PC-9 (cell line): ENCODE data around the gene USP33. TPM values are rescaled to one million over a fixed set of nuclear protein-coding genes. Genes with fewer than 3 reads are reported as not detected.

ENCODE experiments used
- BruUV-seq: library from RNA; stranded (reverse); fragments of 400-500 nt; replicated peaks from 2 replicates; lab custom pipeline; 2021; lab: Mats Ljungman, UMichigan
- CTCF ChIA-PET: fragments of 300-600 bp; sonication (Branson Sonifier 250); formaldehyde crosslinking; loops from one replicate; lab custom pipeline; 2022; ENCODE audit warnings: antibody characterized with exemption; lab: Charles Lee
- POLR2A ChIA-PET: fragments of 300-600 bp; sonication (Branson Sonifier 250); formaldehyde crosslinking; loops from one replicate; lab custom pipeline; 2022; ENCODE audit warnings: antibody characterized with exemption; ENCODE audit not compliant: unreplicated experiment; lab: Charles Lee
- DNase-seq, 2 experiments: peaks; one replicate each; pipeline versions ENCODE4 v3.0.0 to v3.0.0-alpha.2; 2015 to 2022; ENCODE audit warnings: mixed read lengths in 1 of 2
- H2AFZ ChIP-seq: fragments of 200-600 bp; sonication (generic); 2 replicates; pipeline ENCODE4 v1.8.1; 2017; ENCODE audit warnings: antibody characterized with exemption
- H3F3A ChIP-seq: fragments of 200-600 bp; sonication (generic); 2 replicates; pipeline ENCODE4 v1.8.1; 2017; ENCODE audit warnings: antibody characterized with exemption, mild to moderate bottlenecking, low read depth; ENCODE audit not compliant: insufficient read depth
- H3K27ac ChIP-seq: fragments of 200-600 bp; sonication (generic); 2 replicates; pipeline ENCODE4 v1.6.1; 2016; ENCODE audit warnings: mixed run types
- H3K27me3 ChIP-seq: fragments of 200-600 bp; sonication (generic); 2 replicates; pipeline ENCODE4 v1.6.1; 2016; ENCODE audit warnings: low read depth, mixed run types; ENCODE audit not compliant: insufficient read depth
- H3K36me3 ChIP-seq: fragments of 200-600 bp; sonication (generic); 2 replicates; pipeline ENCODE4 v1.6.1; 2016; ENCODE audit warnings: low read depth, mixed run types
- H3K4me1 ChIP-seq: fragments of 200-600 bp; sonication (generic); replicated peaks from 2 replicates; pipeline ENCODE4 v1.6.1; 2016; ENCODE audit warnings: mixed run types; ENCODE audit not compliant: insufficient read depth
- H3K4me2 ChIP-seq: fragments of 200-600 bp; sonication (generic); 2 replicates; pipeline ENCODE4 v1.6.1; 2017; ENCODE audit warnings: mixed run types
- H3K4me3 ChIP-seq: fragments of 200-600 bp; sonication (generic); 2 replicates; pipeline ENCODE4 v1.6.1; 2016; ENCODE audit warnings: mixed run types
- H3K79me2 ChIP-seq: fragments of 200-600 bp; sonication (generic); 2 replicates; pipeline ENCODE4 v1.6.1; 2017; ENCODE audit warnings: low read depth, mixed run types
- H3K9me2 ChIP-seq: fragments of 200-600 bp; sonication (generic); 2 replicates; pipeline ENCODE4 v1.8.1; 2017; ENCODE audit warnings: mild to moderate bottlenecking; ENCODE audit not compliant: insufficient read depth
- H3K9me3 ChIP-seq: fragments of 200-600 bp; sonication (generic); 2 replicates; pipeline ENCODE4 v1.8.1; 2016; ENCODE audit warnings: low read depth; ENCODE audit not compliant: insufficient read depth
- H4K20me1 ChIP-seq: fragments of 200-600 bp; sonication (generic); 2 replicates; pipeline ENCODE4 v1.8.1; 2017; ENCODE audit not compliant: insufficient read depth
- EZH2 ChIP-seq: fragments of 200-600 bp; sonication (generic); IDR thresholded peaks from 2 replicates; pipeline ENCODE4 v1.8.0; 2017; ENCODE audit warnings: antibody characterized with exemption, low read depth
- intact Hi-C: fragments of 100-400 bp; cut with micrococcal nuclease; formaldehyde crosslinking; loops from one replicate; pipeline ENCODE4 v1.10.0; 2022; ENCODE audit not compliant: unreplicated experiment
- total RNA-seq: library from RNA; stranded (reverse); gene quantifications from 2 replicates; pipeline ENCODE4 v1.2.3, GENCODE V29; 2021
- TF ChIP-seq, protein P1 (sequence below): fragments of 200-600 bp; sonication (generic); conservative IDR thresholded peaks from 2 replicates; pipeline ENCODE4 v1.6.1; 2017; ENCODE audit warnings: mixed run types, antibody characterized with exemption, mild to moderate bottlenecking, moderate library complexity

The USP33 gene
- total RNA-seq, 1 experiment from 2014 or later, result 59.1 TPM

DNA sequence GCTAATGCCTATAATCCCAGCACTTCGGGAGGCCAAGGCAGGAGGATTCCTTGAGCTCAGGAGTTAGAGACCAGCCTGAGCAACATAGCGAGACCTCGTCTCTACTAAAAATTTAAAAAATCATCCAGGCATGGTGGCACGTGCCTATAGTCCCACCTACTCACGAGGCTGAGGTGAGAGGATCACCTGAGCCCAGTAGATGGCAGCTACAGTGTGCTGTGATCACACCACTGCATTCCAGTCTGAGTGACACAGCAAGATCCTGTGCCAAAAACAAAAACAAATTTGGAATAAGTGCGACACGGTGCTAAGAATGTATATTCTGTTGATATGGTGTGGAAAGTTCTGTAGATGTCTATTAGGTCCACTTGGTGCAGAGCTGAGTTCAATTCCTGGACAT, 15.1 kb downstream of the USP33 start:
- peaks cover 66% of the 10 kb centered on the region for H3K79me2 ChIP-seq
- POLR2A ChIA-PET, result no interaction called here
- H3K27ac ChIP-seq, result no peak overlapping the region
- no peaks in the 10 kb centered on the region for H3K9me2 ChIP-seq
- no TSS peak for BruUV-seq
- H2AFZ ChIP-seq, result no peak overlapping the region
- intact Hi-C loops, result no loop called here
- no peaks in the 10 kb centered on the region for H3K27me3 ChIP-seq
- peaks cover 8% of the 10 kb centered on the region; the same call in 1 of the 2 replicates for H3K36me3 ChIP-seq
- no peak overlapping the region for H3K4me2 ChIP-seq
- H4K20me1 ChIP-seq, result peaks cover 24% of the 10 kb centered on the region; the same call in 1 of the 2 replicates
- no peak for TF ChIP-seq EZH2
- TF ChIP-seq, protein P1, sequence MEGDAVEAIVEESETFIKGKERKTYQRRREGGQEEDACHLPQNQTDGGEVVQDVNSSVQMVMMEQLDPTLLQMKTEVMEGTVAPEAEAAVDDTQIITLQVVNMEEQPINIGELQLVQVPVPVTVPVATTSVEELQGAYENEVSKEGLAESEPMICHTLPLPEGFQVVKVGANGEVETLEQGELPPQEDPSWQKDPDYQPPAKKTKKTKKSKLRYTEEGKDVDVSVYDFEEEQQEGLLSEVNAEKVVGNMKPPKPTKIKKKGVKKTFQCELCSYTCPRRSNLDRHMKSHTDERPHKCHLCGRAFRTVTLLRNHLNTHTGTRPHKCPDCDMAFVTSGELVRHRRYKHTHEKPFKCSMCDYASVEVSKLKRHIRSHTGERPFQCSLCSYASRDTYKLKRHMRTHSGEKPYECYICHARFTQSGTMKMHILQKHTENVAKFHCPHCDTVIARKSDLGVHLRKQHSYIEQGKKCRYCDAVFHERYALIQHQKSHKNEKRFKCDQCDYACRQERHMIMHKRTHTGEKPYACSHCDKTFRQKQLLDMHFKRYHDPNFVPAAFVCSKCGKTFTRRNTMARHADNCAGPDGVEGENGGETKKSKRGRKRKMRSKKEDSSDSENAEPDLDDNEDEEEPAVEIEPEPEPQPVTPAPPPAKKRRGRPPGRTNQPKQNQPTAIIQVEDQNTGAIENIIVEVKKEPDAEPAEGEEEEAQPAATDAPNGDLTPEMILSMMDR, result no peak
- H3K4me3 ChIP-seq, result no peak overlapping the region
- CTCF ChIA-PET, result no interaction called here
- H3K4me1 ChIP-seq, result no peaks in the 10 kb centered on the region
- no peak for DNase-seq
- H3F3A ChIP-seq, result no peaks in the 10 kb centered on the region
- no peaks in the 10 kb centered on the region for H3K9me3 ChIP-seq

DNA sequence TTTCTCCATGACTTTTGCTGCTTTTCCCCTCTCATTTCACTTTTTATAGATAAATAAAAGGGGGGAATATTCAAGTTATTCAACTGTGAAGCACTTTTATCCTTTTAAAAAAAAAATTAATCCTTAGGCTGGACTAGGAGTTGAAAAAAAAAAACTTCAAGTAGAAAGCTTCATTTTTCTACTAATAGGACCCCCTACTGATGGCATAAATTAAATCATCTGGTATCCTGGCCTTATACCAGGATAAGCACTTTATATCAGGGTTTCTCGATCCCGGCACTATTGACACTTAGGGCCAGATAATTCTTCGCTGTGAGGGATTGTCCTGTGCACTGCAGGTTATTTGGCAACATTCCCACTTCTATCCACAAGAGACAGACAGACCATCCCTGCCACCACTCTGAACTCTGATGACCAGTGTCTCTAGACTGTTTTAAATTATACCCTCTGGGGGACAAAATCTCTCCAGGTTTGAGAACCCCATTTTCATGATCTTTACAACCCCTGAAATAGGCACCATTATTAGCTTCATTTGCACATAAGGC, 17.6 kb downstream of the USP33 start:
- H3K27ac ChIP-seq, result no peak overlapping the region
- H3K9me3 ChIP-seq, result no peaks in the 10 kb centered on the region
- no peaks in the 10 kb centered on the region for H3K9me2 ChIP-seq
- peaks cover 15% of the 10 kb centered on the region; the same call in 1 of the 2 replicates for H4K20me1 ChIP-seq
- H3K4me2 ChIP-seq, result no peak overlapping the region
- intact Hi-C loops, result no loop called here
- no peaks in the 10 kb centered on the region for H3K4me1 ChIP-seq
- BruUV-seq, result no TSS peak
- H2AFZ ChIP-seq, result no peak overlapping the region
- H3K4me3 ChIP-seq, result no peak overlapping the region
- H3K27me3 ChIP-seq, result no peaks in the 10 kb centered on the region
- ChIA-PET CTCF (no interaction called here), POLR2A (no interaction called here)
- H3F3A ChIP-seq, result no peaks in the 10 kb centered on the region
- peaks cover 18% of the 10 kb centered on the region; the same call in 1 of the 2 replicates for H3K36me3 ChIP-seq
- peaks cover 41% of the 10 kb centered on the region for H3K79me2 ChIP-seq
- DNase-seq, result no peak
- TF ChIP-seq, protein P1, result no peak
- TF ChIP-seq EZH2, result no peak

DNA sequence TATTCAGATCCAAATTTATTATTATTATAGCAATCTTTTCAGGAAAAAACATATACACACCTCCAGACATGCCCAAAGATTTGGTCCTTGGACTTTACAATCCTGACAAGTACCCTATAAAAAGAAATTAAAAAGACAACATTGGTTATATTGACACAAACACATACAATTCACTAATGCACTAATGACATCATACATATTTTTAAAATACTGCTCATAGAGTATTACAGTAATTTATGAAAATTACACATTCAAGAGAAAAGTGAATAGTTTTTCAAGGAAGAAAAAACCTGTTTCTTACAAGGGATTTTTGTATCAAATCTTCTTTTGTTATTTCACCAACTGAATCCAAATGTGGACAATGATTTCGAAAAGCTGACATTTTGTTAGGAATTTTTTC, 18.3 kb downstream of the USP33 start:
- BruUV-seq, result no TSS peak
- H3K9me3 ChIP-seq, result no peaks in the 10 kb centered on the region
- no peaks in the 10 kb centered on the region for H3K27me3 ChIP-seq
- no peak overlapping the region for H3K27ac ChIP-seq
- ChIA-PET CTCF (no interaction called here), POLR2A (no interaction called here)
- H3F3A ChIP-seq, result no peaks in the 10 kb centered on the region
- peaks cover 18% of the 10 kb centered on the region; the same call in 1 of the 2 replicates for H3K36me3 ChIP-seq
- peaks cover 12% of the 10 kb centered on the region for H4K20me1 ChIP-seq
- H3K4me3 ChIP-seq, result no peak overlapping the region
- intact Hi-C loops, result no loop called here
- DNase-seq, result no peak
- H2AFZ ChIP-seq, result no peak overlapping the region
- no peak overlapping the region for H3K4me2 ChIP-seq
- H3K9me2 ChIP-seq, result no peaks in the 10 kb centered on the region
- peaks cover 34% of the 10 kb centered on the region for H3K79me2 ChIP-seq
- no peaks in the 10 kb centered on the region for H3K4me1 ChIP-seq
- TF ChIP-seq EZH2, result no peak
- TF ChIP-seq, protein P1, result no peak
